PFSK-1 (cell line): ENCODE data around the gene QSER1.

Experiments used
- FOXP2 ChIP-seq: optimal IDR thresholded peaks from 2 replicates; pipeline ENCODE3; 2011; ENCODE audit warnings: borderline replicate concordance, control low read depth, inconsistent platforms; ENCODE audit not compliant: insufficient read depth; ENCODE audit errors: extremely low read length, extremely low read depth
- POLR2AphosphoS5 ChIP-seq: IDR thresholded peaks from 2 replicates; pipeline ENCODE4 v1.6.1; 2012; ENCODE audit warnings: low read depth, mild to moderate bottlenecking, control low read depth, low read length, moderate library complexity
- SIN3A ChIP-seq: IDR thresholded peaks from 2 replicates; pipeline ENCODE4 v1.6.1; 2012; ENCODE audit warnings: mild to moderate bottlenecking, low read length, moderate library complexity, borderline replicate concordance; ENCODE audit not compliant: insufficient read depth
- TAF1 ChIP-seq: IDR thresholded peaks from 2 replicates; pipeline ENCODE4 v1.6.1; 2012; ENCODE audit warnings: low read length, control low read depth, borderline replicate concordance; ENCODE audit not compliant: insufficient read depth
- TF ChIP-seq, protein P1 (sequence below), 2 experiments: IDR thresholded peaks; 2 replicates each; pipeline versions ENCODE4 v1.6.1 to v1.8.0; 2011 to 2012; ENCODE audit warnings: low read depth in 2 of 2, low read length in 2 of 2, control low read depth in 1 of 2, inconsistent platforms in 1 of 2, mild to moderate bottlenecking in 1 of 2, moderate library complexity in 1 of 2; ENCODE audit not compliant: insufficient read depth in 1 of 2

The QSER1 gene

DNA sequence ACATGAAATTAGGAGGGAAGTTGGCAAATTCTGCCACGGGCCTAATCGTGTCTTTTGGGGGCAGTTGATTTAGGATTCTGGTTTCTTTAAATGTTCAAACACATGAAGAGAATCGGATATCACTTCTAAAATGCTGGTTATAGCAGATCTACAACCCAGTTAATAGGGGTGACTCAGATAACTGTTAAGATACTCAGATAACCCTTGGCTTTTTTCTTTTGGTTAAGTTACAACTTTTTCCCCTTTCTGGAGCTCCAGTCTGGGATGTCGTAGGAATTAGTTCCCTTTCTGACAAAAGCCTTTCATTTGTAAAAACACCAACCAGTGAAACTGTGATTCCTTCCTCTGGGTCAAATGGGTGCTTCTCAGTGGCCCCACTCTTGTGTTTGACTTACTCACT is 124.0 kb downstream of the QSER1 start:
- no peak for TF ChIP-seq TAF1
- no peak for TF ChIP-seq SIN3A
- TF ChIP-seq, protein P1, sequence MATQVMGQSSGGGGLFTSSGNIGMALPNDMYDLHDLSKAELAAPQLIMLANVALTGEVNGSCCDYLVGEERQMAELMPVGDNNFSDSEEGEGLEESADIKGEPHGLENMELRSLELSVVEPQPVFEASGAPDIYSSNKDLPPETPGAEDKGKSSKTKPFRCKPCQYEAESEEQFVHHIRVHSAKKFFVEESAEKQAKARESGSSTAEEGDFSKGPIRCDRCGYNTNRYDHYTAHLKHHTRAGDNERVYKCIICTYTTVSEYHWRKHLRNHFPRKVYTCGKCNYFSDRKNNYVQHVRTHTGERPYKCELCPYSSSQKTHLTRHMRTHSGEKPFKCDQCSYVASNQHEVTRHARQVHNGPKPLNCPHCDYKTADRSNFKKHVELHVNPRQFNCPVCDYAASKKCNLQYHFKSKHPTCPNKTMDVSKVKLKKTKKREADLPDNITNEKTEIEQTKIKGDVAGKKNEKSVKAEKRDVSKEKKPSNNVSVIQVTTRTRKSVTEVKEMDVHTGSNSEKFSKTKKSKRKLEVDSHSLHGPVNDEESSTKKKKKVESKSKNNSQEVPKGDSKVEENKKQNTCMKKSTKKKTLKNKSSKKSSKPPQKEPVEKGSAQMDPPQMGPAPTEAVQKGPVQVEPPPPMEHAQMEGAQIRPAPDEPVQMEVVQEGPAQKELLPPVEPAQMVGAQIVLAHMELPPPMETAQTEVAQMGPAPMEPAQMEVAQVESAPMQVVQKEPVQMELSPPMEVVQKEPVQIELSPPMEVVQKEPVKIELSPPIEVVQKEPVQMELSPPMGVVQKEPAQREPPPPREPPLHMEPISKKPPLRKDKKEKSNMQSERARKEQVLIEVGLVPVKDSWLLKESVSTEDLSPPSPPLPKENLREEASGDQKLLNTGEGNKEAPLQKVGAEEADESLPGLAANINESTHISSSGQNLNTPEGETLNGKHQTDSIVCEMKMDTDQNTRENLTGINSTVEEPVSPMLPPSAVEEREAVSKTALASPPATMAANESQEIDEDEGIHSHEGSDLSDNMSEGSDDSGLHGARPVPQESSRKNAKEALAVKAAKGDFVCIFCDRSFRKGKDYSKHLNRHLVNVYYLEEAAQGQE (IDR thresholded peaks at IDR 0.05; ENCODE audit: insufficient read depth in 1 of 2, low read depth in 2 of 2, low read length in 2 of 2), result no peak
- TF ChIP-seq POLR2AphosphoS5, result no peak
- TF ChIP-seq FOXP2, result no peak

DNA sequence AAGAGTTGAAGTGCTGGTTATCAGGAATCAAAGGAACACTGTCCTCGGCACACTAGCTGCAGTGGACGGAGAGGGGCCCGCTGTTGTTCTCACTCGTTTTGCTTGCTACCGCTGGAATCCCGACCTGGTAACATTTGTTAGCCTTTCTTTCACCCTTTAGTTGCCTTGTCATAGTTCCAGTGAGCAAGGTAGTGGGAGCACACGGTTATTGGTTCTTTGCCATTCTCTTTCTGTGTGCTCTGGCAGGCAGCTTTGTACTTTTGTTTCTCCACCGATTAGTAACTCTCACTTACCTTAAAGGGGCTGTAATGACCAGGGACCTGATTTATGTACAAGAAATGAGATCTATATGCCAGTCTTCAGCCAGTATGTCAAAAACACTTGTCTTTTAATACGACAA is 124.9 kb downstream of the QSER1 start:
- TF ChIP-seq FOXP2 (no peak), TAF1 (no peak), POLR2AphosphoS5 (no peak), SIN3A (no peak)
- TF ChIP-seq, protein P1 (IDR thresholded peaks at IDR 0.05; ENCODE audit: insufficient read depth in 1 of 2, low read depth in 2 of 2, low read length in 2 of 2), result no peak

DNA sequence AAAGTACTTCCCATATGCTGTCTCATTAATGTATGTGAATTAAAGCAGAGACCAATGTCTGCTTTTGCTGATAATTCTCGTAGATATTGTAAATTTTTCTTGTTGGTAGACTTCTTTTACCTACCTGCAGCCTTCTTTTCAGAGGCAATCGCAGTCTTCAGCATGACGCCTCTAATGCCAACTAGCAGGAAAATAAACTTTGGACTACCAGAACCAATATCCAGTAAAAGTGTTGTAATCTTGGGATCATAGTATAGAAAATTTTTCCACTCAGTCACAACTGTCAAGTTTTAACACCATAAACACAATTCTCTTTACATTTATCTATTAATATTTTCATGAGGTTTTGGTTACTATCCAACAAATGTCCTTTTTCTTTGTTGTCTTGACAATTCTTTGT is 125.4 kb downstream of the QSER1 start:
- TF ChIP-seq TAF1 (no peak), FOXP2 (no peak), POLR2AphosphoS5 (no peak), SIN3A (no peak)
- TF ChIP-seq, protein P1 (IDR thresholded peaks at IDR 0.05; ENCODE audit: insufficient read depth in 1 of 2, low read depth in 2 of 2, low read length in 2 of 2), result no peak

DNA sequence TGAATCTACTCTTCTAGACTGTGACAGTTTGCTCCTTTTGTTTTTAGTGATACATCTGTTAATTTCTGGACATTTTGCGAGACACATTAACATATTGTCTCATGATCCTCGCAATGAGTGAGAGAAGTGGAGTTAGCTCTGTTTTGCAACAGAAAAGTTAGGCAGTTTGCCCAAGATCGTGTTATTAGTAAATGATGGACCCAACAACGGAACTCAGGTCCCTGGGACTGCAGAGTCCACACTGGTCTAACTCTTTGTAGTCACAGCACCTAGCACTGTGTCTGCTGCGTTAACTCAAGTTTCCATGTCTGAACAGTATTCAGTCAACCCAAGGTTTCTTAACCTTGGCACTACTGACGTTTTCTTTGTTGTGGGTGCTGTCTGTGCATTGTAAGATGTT is 126.2 kb downstream of the QSER1 start:
- TF ChIP-seq, protein P1 (IDR thresholded peaks at IDR 0.05; ENCODE audit: insufficient read depth in 1 of 2, low read depth in 2 of 2, low read length in 2 of 2), result no peak
- no peak for TF ChIP-seq SIN3A
- TF ChIP-seq FOXP2, result no peak
- TF ChIP-seq TAF1, result no peak
- TF ChIP-seq POLR2AphosphoS5, result no peak

DNA sequence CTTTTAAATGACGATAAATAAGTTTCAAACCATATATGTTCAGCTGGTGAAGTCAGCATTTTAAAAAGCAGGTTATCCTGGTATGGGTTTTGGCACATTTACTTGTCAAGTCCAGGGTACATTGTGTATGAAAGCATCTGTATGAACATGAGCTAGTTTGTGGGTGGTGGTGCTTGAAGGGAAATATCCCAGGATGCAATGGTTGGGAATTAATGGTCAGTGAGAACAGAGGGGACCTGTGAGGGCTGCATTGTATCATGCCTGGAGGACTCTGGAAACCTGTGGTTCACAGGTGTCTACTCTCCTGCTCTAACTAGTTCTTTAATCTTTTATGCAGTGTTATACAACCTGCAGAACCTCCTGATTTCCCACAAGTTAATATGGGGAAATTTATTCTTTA is 128.9 kb downstream of the QSER1 start:
- TF ChIP-seq SIN3A, result no peak
- no peak for TF ChIP-seq FOXP2
- no peak for TF ChIP-seq TAF1
- TF ChIP-seq, protein P1 (IDR thresholded peaks at IDR 0.05; ENCODE audit: insufficient read depth in 1 of 2, low read depth in 2 of 2, low read length in 2 of 2), result no peak
- TF ChIP-seq POLR2AphosphoS5, result no peak
